GM11168 (cell line): ENCODE measurements around the gene SLC37A4.
"Not testable (repeated sequence)": the region's sequence is repeated elsewhere in the genome, so short reads cannot be mapped to it uniquely, and the experiment has no call there.

Experiments
- in situ Hi-C: fragments of 300-500 bp; cut with MboI; formaldehyde crosslinking; loops from one replicate; pipeline ENCODE4 v1.12.0; 2022; ENCODE audit warnings: low sequenced_read_pairs; ENCODE audit not compliant: unreplicated experiment

The SLC37A4 gene

GRCh38 chr11:119019996-119020395, 10.7 kb downstream of the SLC37A4 start:
- in situ Hi-C loops: no loop called here

GRCh38 chr11:119018074-119018938, 12.4 kb downstream of the SLC37A4 start, which contains the start of the genes RPS25 and TRAPPC4:
TSS of gene RPS25 (minus strand) at chr11:119018343. CDS start at chr11:119018284, 59 bp downstream.
TSS of gene TRAPPC4 (plus strand) at chr11:119018766. CDS start at chr11:119018796, 30 bp downstream.
- in situ Hi-C loops: no loop called here

- in situ Hi-C loops: not testable (repeated sequence)
Measured at GRCh38 chr11:119017377-119017776, 13.3 kb downstream of the SLC37A4 start.

GRCh38 chr11:119016216-119017009, 14.3 kb downstream of the SLC37A4 start:
- in situ Hi-C loops: no loop called here

- in situ Hi-C loops: no loop called here
Measured at GRCh38 chr11:119015054-119015611, 15.5 kb downstream of the SLC37A4 start.

GRCh38 chr11:119014209-119014924, 16.3 kb downstream of the SLC37A4 start:
- in situ Hi-C loops: no loop called here

- in situ Hi-C loops: no loop called here
Measured at GRCh38 chr11:119012629-119013170, 18.0 kb downstream of the SLC37A4 start.

- in situ Hi-C loops: no loop called here
Measured at GRCh38 chr11:119011476-119012053, 19.1 kb downstream of the SLC37A4 start.

GRCh38 chr11:119006656-119007055, 24.0 kb downstream of the SLC37A4 start:
- in situ Hi-C loops: no loop called here

- in situ Hi-C loops: no loop called here
Measured at GRCh38 chr11:119000906-119001305, 29.8 kb downstream of the SLC37A4 start.

- in situ Hi-C loops: no loop called here
Measured at GRCh38 chr11:118998822-118999221, 31.9 kb downstream of the SLC37A4 start.

GRCh38 chr11:118998388-118998717, 32.3 kb downstream of the SLC37A4 start:
- in situ Hi-C loops: no loop called here

GRCh38 chr11:118997627-118998387, 32.9 kb downstream of the SLC37A4 start, which contains the start of gene CENATAC:
TSS of gene CENATAC (plus strand) at chr11:118998138. CDS start at chr11:118998198, 60 bp downstream.
- in situ Hi-C loops: no loop called here

GRCh38 chr11:118996926-118997626, 33.6 kb downstream of the SLC37A4 start:
- in situ Hi-C loops: no loop called here

- in situ Hi-C loops: not testable (repeated sequence)
Measured at GRCh38 chr11:118991486-118992038, 39.1 kb downstream of the SLC37A4 start.

GRCh38 chr11:118988280-118988679, 42.4 kb downstream of the SLC37A4 start:
- in situ Hi-C loops: no loop called here

GRCh38 chr11:118984825-118985224, 45.9 kb downstream of the SLC37A4 start:
- in situ Hi-C loops: no loop called here

GRCh38 chr11:118984337-118984736, 46.3 kb downstream of the SLC37A4 start:
- in situ Hi-C loops: not testable (repeated sequence)
